Body of pancreas (tissue), 4 donors: ENCODE data around the gene ZIC4.

Source experiments
- CTCF ChIP-seq, 7 experiments: fragments of 450-650 bp in 4 of 7; fragments of 200-600 bp in 3 of 7; sonication (generic) in 3 of 7; IDR thresholded peaks; one replicate each; pipeline ENCODE4 v1.5.1; 2016 to 2019; ENCODE audit warnings: antibody characterized with exemption in 7 of 7
- POLR2A ChIP-seq, 3 donors: fragments of 450-650 bp; IDR thresholded peaks; one replicate each; pipeline ENCODE4 v1.6.1; 2016; ENCODE audit warnings: antibody characterized with exemption in 3 of 3, mild to moderate bottlenecking in 2 of 3

GRCh38 chr3:147403511-147403910 lies 2.8 kb downstream of the ZIC4 start:
- no peak for TF ChIP-seq POLR2A (IDR thresholded peaks at IDR 0.05)
- TF ChIP-seq CTCF (IDR thresholded peaks at IDR 0.05): no peak
